Mucosa of descending colon (tissue), 3 donors: ENCODE measurements around the gene PNRC1. TPM values are rescaled to one million over a fixed set of nuclear protein-coding genes. Genes with fewer than 3 reads are reported as not detected.
"Not testable (repeated sequence)": the region's sequence is repeated elsewhere in the genome, so short reads cannot be mapped to it uniquely, and the experiment has no call there.

Source experiments
- ATAC-seq: fragments of 200-7000 bp; cut with Tn5 transposase; one replicate; pipeline ENCODE4 v1.9.1; 2020; ENCODE audit warnings: mild to moderate bottlenecking, moderate library complexity
- DNase-seq, 3 donors: peaks; one replicate each; pipeline ENCODE4 v3.0.0-alpha.2; 2020
- H3K36me3 ChIP-seq: fragments of 200-600 bp; one replicate; pipeline ENCODE4 v1.8.0; 2021; ENCODE audit warnings: low read depth, mild to moderate bottlenecking
- H3K4me1 ChIP-seq: fragments of 200-600 bp; one replicate; pipeline ENCODE4 v1.8.0; 2021; ENCODE audit warnings: low read depth, mild to moderate bottlenecking
- H3K4me3 ChIP-seq: fragments of 200-600 bp; one replicate; pipeline ENCODE4 v1.8.0; 2021; ENCODE audit warnings: mild to moderate bottlenecking
- H3K9me3 ChIP-seq: fragments of 200-600 bp; one replicate; pipeline ENCODE4 v1.8.0; 2021; ENCODE audit warnings: mild to moderate bottlenecking
- intact Hi-C, 2 donors: fragments of 100-400 bp; cut with DNase I in 1 of 2; cut with micrococcal nuclease in 1 of 2; formaldehyde crosslinking; loops; one replicate each; pipeline versions ENCODE4 v1.11.0 to v1.11.1; 2022; cut with DNase I, micrococcal nuclease
- total RNA-seq, 3 donors: library from RNA; stranded (reverse); fragmentation: NEBNext Ultra II Directional in 2 of 3; extraction: Animal tissue kit (Norgen Biotek cat#: 25700) in 2 of 3; gene quantifications; one replicate each; pipeline versions ENCODE4 v1.2.1 to v1.2.4, GENCODE V29; 2021 to 2023
- TF ChIP-seq, protein P1 (sequence below): fragments of 200-600 bp; IDR thresholded peaks from one replicate; pipeline ENCODE4 v1.8.0; 2022; ENCODE audit warnings: antibody characterized with exemption, mild to moderate bottlenecking
- donor health status: DM: no; HTN: no; CAD: no; lungs with moderate emphysema.
- donor health status: DM: no; HTN: no; CAD: no.
- donor health status: DM: no; HTN: yes; CAD: no.

The PNRC1 gene
- total RNA-seq, 3 donors from 2014 or later: 99.9 to 261 (median 102) TPM

- DNase-seq: no peak
- no peak for ATAC-seq
- intact Hi-C loops: loop anchor here in 1 of 2 donors (5.0 kb wide), 1 partner anchor 120 kb away; no protein-coding TSS in a partner anchor
- Histone ChIP-seq H3K4me1 (peaks cover 3% of the 10 kb centered on the region), H3K4me3 (no peak overlapping the region), H3K9me3 (no peaks in the 10 kb centered on the region), H3K36me3 (no peaks in the 10 kb centered on the region)
- TF ChIP-seq, protein P1, sequence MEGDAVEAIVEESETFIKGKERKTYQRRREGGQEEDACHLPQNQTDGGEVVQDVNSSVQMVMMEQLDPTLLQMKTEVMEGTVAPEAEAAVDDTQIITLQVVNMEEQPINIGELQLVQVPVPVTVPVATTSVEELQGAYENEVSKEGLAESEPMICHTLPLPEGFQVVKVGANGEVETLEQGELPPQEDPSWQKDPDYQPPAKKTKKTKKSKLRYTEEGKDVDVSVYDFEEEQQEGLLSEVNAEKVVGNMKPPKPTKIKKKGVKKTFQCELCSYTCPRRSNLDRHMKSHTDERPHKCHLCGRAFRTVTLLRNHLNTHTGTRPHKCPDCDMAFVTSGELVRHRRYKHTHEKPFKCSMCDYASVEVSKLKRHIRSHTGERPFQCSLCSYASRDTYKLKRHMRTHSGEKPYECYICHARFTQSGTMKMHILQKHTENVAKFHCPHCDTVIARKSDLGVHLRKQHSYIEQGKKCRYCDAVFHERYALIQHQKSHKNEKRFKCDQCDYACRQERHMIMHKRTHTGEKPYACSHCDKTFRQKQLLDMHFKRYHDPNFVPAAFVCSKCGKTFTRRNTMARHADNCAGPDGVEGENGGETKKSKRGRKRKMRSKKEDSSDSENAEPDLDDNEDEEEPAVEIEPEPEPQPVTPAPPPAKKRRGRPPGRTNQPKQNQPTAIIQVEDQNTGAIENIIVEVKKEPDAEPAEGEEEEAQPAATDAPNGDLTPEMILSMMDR: no peak
Measured at GRCh38 chr6:89121934-89122333, 41.4 kb downstream of the PNRC1 start.

- Histone ChIP-seq H3K36me3 (no peaks in the 10 kb centered on the region), H3K4me3 (no peak overlapping the region), H3K9me3 (no peaks in the 10 kb centered on the region), H3K4me1 (no peaks in the 10 kb centered on the region)
- intact Hi-C loops: loop anchor here in 1 of 2 donors (5.0 kb wide), 1 partner anchor 120 kb away; no protein-coding TSS in a partner anchor
- ATAC-seq (peak; percentile 69), DNase-seq (peak in 1 of 3 donors; percentile 26)
- TF ChIP-seq, protein P1: no peak
Measured at GRCh38 chr6:89122625-89123024, 42.1 kb downstream of the PNRC1 start.

DNA sequence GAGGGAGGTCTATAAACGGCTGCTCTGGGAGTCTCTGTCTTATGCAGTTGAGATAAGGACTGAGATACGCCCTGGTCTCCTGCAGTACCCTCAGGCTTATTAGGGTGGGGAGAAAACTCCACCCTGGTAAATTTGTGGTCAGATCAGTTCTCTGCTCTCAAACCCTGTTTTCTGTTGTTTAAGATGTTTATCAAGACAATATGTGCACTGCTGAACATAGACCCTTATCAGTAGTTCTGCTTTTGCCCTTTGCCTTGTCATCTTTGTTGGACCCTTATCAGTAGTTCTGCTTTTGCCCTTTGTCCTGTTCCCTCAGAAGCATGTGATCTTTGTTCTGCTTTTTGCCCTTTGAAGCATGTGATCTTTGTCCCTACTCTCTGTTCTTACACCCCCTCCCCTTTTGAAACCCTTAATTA lies 47.7 kb downstream of the PNRC1 start:
- H3K9me3 ChIP-seq, H3K4me3 ChIP-seq, DNase-seq, intact Hi-C loops, ATAC-seq, H3K4me1 ChIP-seq, H3K36me3 ChIP-seq: not testable (repeated sequence)

- DNase-seq (no peak), ATAC-seq (no peak)
- intact Hi-C loops: no loop called here
- Histone ChIP-seq H3K9me3 (peaks cover 7% of the 10 kb centered on the region), H3K4me1 (no peaks in the 10 kb centered on the region), H3K4me3 (no peak overlapping the region), H3K36me3 (no peaks in the 10 kb centered on the region)
- TF ChIP-seq, protein P1: no peak
Measured at GRCh38 chr6:89131599-89131998, 51.0 kb downstream of the PNRC1 start.

- no peaks in the 10 kb centered on the region for H3K36me3 ChIP-seq
- ATAC-seq: peak; percentile 42
- DNase-seq: no peak
- peaks cover 7% of the 10 kb centered on the region for H3K9me3 ChIP-seq
- no peak overlapping the region for H3K4me3 ChIP-seq
- no peaks in the 10 kb centered on the region for H3K4me1 ChIP-seq
- TF ChIP-seq, protein P1: no peak
- intact Hi-C loops: no loop called here
Measured at GRCh38 chr6:89132057-89132456, 51.5 kb downstream of the PNRC1 start.

DNA sequence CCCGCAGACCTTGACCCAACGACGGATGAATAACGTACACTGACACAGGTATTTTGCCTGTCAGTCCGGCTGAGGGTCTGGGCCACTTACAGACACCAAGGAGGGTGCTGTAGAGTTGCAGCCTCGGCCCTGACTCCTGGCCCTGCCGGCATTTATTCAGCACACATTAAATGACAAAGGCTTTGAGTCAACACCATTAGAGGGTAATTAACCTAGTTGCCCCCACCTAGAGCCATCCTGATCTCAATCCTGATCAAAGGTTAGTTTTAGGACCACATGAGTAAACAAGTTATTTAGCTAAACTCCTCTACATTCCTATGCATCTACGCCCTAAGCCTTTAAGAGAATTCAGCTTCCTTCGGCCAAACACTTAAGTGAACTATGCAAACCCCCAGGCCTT lies 53.4 kb downstream of the PNRC1 start:
- H3K9me3 ChIP-seq: no peaks in the 10 kb centered on the region
- no peak overlapping the region for H3K4me3 ChIP-seq
- H3K4me1 ChIP-seq: no peaks in the 10 kb centered on the region
- ATAC-seq (no peak), DNase-seq (no peak)
- H3K36me3 ChIP-seq: no peaks in the 10 kb centered on the region
- intact Hi-C loops: no loop called here
- TF ChIP-seq, protein P1: no peak
